Effector CD4-positive, alpha-beta T cell (primary cell): Measurements from ENCODE around the gene HSD17B3. TPM values are rescaled to one million over a fixed set of nuclear protein-coding genes. Genes with fewer than 3 reads are reported as not detected.
"Not testable (repeated sequence)": the region's sequence is repeated elsewhere in the genome, so short reads cannot be mapped to it uniquely, and the experiment has no call there.

Experiments
- DNase-seq: peaks from one replicate; pipeline ENCODE4 v3.0.0-alpha.2; 2020
- total RNA-seq: gene quantifications from one replicate; lab custom pipeline; 2026; lab: John Stamatoyannopoulos, UW

The HSD17B3 gene
- total RNA-seq = not detected

- no peak for DNase-seq
Measured at GRCh38 chr9:96302021-96302420, at the start of gene HSD17B3. TSS of gene HSD17B3 (minus strand) at chr9:96302176. CDS start at chr9:96302104, 72 bp downstream.

GRCh38 chr9:96350866-96351265, 48.9 kb upstream of the HSD17B3 start:
- no peak for DNase-seq

- DNase-seq = no peak
Measured at GRCh38 chr9:96348261-96348660, 46.3 kb upstream of the HSD17B3 start.

- no peak for DNase-seq
Measured at GRCh38 chr9:96345551-96345950, 43.6 kb upstream of the HSD17B3 start.

GRCh38 chr9:96344458-96345180, 42.6 kb upstream of the HSD17B3 start:
- no peak for DNase-seq

- DNase-seq = no peak
Measured at GRCh38 chr9:96343515-96344360, 41.8 kb upstream of the HSD17B3 start.

GRCh38 chr9:96342571-96343245, 40.7 kb upstream of the HSD17B3 start:
- DNase-seq = no peak

- DNase-seq = no peak
Measured at GRCh38 chr9:96340707-96341106, 38.7 kb upstream of the HSD17B3 start.

- no peak for DNase-seq
Measured at GRCh38 chr9:96338299-96338698, 36.3 kb upstream of the HSD17B3 start.

GRCh38 chr9:96333958-96334357, 32.0 kb upstream of the HSD17B3 start:
- no peak for DNase-seq

GRCh38 chr9:96331236-96331947, 29.4 kb upstream of the HSD17B3 start:
- no peak for DNase-seq

- DNase-seq = peak; percentile 24
Measured at GRCh38 chr9:96327694-96328352, 25.8 kb upstream of the HSD17B3 start.

GRCh38 chr9:96323169-96323568, 21.2 kb upstream of the HSD17B3 start:
- no peak for DNase-seq

GRCh38 chr9:96322736-96323135, 20.8 kb upstream of the HSD17B3 start:
- not testable (repeated sequence) for DNase-seq

- not testable (repeated sequence) for DNase-seq
Measured at GRCh38 chr9:96322210-96322609, 20.2 kb upstream of the HSD17B3 start.

- no peak for DNase-seq
Measured at GRCh38 chr9:96321515-96321914, 19.5 kb upstream of the HSD17B3 start.

- DNase-seq = no peak
Measured at GRCh38 chr9:96320749-96321280, 18.8 kb upstream of the HSD17B3 start.

- no peak for DNase-seq
Measured at GRCh38 chr9:96318921-96319565, 17.1 kb upstream of the HSD17B3 start.

GRCh38 chr9:96317335-96317980, 15.5 kb upstream of the HSD17B3 start:
- peak; percentile 32 for DNase-seq

- no peak for DNase-seq
Measured at GRCh38 chr9:96309850-96310249, 7.9 kb upstream of the HSD17B3 start.

- DNase-seq = not testable (repeated sequence)
Measured at GRCh38 chr9:96306958-96307357, 5.0 kb upstream of the HSD17B3 start.
